Stromal cell of bone marrow (primary cell): ENCODE measurements around the gene CCS.
"Not testable (repeated sequence)": the region's sequence is repeated elsewhere in the genome, so short reads cannot be mapped to it uniquely, and the experiment has no call there.

Source experiments
- DNase-seq: peaks from one replicate; pipeline ENCODE4 v3.0.0-alpha.2; 2012; ENCODE audit warnings: low read depth

CCS gene

GRCh38 chr11:66561178-66561974 lies 31.6 kb upstream of the CCS start:
- DNase-seq = no peak

- DNase-seq = no peak
Measured at GRCh38 chr11:66561975-66562248, 31.1 kb upstream of the CCS start.

GRCh38 chr11:66562275-66562674 lies 30.7 kb upstream of the CCS start:
- DNase-seq = no peak

GRCh38 chr11:66562907-66563583 lies 29.9 kb upstream of the CCS start:
- no peak for DNase-seq

- no peak for DNase-seq
Measured at GRCh38 chr11:66563832-66564231, 29.2 kb upstream of the CCS start.

- no peak for DNase-seq
Measured at GRCh38 chr11:66564538-66564937, 28.4 kb upstream of the CCS start.

GRCh38 chr11:66564984-66565383 lies 28.0 kb upstream of the CCS start:
- no peak for DNase-seq

- no peak for DNase-seq
Measured at GRCh38 chr11:66566221-66566620, 26.8 kb upstream of the CCS start.

GRCh38 chr11:66567787-66568123 lies 25.2 kb upstream of the CCS start:
- DNase-seq = no peak

GRCh38 chr11:66568124-66568916 lies 24.7 kb upstream of the CCS start, which contains the start of gene CTSF:
TSS of gene CTSF (minus strand) at chr11:66568606. CDS start at chr11:66568486, 120 bp downstream.
- peak; percentile 54 for DNase-seq

- no peak for DNase-seq
Measured at GRCh38 chr11:66569076-66569475, 23.9 kb upstream of the CCS start.

GRCh38 chr11:66570079-66570849 lies 22.7 kb upstream of the CCS start:
- no peak for DNase-seq

- no peak for DNase-seq
Measured at GRCh38 chr11:66570850-66571180, 22.2 kb upstream of the CCS start.

GRCh38 chr11:66579017-66579606 lies 13.9 kb upstream of the CCS start:
- DNase-seq = peak; percentile 58

- DNase-seq = no peak
Measured at GRCh38 chr11:66580803-66581202, 12.2 kb upstream of the CCS start.

- DNase-seq = no peak
Measured at GRCh38 chr11:66581261-66581660, 11.7 kb upstream of the CCS start.

- DNase-seq = not testable (repeated sequence)
Measured at GRCh38 chr11:66582565-66583147, 10.3 kb upstream of the CCS start.

- not testable (repeated sequence) for DNase-seq
Measured at GRCh38 chr11:66585447-66585846, 7.5 kb upstream of the CCS start.

GRCh38 chr11:66586136-66586535 lies 6.8 kb upstream of the CCS start:
- no peak for DNase-seq

- not testable (repeated sequence) for DNase-seq
Measured at GRCh38 chr11:66589315-66589714, 3.7 kb upstream of the CCS start.

- no peak for DNase-seq
Measured at GRCh38 chr11:66589996-66590675, 2.8 kb upstream of the CCS start.
